ENCODE measurements around the gene DRC3.
"Not testable (repeated sequence)": the region's sequence is repeated elsewhere in the genome, so short reads cannot be mapped to it uniquely, and the experiment has no call there.

Gene DRC3

DNA sequence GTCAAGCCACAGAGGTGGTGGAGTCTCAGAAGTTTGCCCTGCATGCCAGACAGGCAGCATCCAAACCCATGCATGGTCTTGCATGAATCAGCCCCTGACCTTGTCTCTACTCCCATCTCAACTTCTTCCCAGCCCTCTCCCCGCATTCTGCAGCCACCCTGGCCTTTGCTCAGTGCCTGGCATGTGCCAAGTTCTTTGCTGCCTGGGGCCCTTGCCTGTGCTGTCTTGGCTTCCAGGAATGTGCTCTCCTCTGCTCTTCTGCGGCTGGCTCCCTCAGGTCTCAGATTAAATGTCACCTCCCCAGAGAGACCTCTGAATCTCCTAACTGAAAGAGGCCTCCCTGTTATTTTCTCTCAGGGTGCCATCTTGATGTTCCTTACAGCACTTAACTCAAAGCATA lies 17.6 kb downstream of the DRC3 start:
- FAIRE-seq: no peak
- no peak for DNase-seq (ENCODE audit: low spot score)

DNA sequence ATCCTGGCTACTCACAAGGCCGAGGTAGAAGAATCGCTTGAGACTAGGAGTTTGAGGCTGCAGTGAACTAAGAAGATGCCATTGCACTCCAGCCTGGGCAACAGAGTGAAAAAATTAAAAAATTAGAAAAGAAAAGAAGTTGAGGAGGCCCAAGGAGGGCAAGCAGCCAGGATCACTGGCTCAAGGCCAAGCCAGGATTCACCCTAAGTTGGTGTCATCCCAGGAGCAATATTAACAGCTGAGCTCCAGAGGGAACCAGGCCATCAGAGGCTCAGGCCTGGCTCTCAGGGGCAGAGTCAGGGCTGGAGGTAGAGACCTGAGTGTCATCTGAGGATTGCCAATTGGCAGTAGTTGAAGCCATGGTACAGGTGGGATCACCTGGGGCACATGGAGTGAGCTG lies 20.7 kb downstream of the DRC3 start:
- no peak for FAIRE-seq
- no peak for DNase-seq (ENCODE audit: low spot score)

DNA sequence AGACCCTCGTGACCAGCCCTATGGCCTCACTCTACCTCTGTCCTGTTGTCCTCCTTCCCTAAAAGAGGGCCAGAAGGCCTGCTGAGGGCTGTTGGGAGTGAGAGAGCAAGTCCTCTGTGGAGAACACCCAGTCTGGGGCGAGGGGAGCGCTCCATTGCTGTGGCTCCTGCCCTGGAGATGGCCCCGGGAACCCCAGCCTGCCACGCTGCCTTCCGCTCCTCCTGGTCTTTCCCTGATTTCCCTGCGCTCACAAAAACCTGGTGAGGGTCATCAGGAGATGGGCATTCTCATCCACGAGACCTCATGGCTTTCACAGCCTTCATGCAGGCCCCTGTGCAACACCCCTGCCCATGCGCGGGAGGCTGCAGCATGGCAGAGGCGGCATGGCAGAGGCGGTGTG lies 21.2 kb downstream of the DRC3 start:
- no peak for FAIRE-seq
- DNase-seq (ENCODE audit: low spot score): no peak

DNA sequence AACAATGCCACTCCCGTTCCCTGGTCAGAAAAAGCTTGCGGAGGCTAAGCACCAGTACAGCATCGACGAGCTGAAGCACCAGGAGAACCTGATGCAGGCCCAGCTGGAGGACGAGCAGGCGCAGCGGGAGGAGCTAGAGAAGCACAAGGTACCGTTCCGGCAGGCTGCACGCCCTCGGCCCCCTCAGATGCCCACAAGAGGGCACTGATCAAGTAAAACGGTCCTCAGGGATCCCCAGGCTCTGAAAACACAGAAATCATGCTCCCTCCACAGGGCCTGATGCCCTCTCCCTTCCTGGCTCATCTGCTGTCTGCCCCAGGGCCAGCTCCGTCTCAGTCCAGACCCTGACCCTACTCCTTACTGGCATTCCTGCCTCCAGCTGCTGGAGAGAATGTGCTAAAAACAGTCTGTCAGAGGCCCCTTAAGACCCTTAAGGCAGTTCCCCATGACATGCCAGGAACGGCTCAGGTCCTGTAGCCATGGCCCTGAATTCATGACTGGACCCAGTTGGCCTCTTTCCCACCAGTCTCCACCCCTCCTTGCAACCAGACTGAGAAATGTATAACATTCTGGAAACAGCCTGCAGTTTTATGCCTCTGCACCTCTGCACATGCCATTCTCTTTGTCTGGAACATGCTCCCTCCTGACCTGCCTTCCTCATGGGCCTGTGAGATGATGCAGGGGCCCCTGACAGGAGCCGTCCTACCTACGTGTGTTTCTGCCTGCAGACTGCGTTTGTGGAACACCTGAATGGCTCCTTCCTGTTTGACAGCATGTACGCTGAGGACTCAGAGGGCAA lies 21.8 kb downstream of the DRC3 start:
- DNase-seq (ENCODE audit: low spot score) (no peak), FAIRE-seq (no peak)

DNA sequence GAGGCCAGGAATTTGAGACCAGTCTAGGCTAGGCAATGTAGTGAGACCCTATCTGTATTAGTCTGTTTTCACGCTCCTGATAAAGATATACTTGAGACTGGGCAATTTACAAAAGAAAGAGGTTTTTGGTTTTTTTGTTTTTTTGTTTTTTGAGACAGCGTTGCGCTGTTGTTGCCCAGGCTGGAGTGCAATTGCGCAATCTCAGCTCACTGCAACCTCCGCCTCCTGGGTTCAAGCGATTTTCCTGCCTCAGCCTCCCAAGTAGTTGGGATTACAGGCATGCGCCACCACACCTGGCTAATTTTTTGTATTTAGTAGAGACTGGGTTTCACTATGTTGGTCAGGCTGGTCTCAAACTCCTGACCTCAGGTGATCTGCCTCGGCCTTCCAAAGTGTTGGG lies 23.2 kb downstream of the DRC3 start:
- DNase-seq (ENCODE audit: low spot score); FAIRE-seq: not testable (repeated sequence)

DNA sequence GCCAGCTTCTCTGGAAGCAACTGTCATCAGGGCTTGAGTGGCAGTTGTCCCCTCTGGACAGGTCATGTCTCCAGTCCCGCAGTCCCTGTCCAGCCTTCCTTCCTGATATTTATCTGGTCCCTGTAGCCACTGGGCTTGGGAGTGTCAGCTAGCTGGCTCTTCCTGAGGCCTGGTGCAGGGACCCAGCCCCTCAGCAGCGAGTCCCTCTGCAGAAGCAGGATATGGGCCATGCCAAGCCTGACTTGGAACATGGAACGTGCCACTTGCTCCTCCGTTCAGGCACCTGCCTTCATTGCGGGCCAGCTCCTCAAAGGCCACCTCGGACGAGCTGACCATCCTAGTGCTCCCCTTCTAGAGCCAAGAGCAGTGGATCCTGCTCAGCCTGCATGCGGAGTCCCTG lies 26.3 kb downstream of the DRC3 start:
- DNase-seq (ENCODE audit: low spot score) (no peak), FAIRE-seq (no peak)

DNA sequence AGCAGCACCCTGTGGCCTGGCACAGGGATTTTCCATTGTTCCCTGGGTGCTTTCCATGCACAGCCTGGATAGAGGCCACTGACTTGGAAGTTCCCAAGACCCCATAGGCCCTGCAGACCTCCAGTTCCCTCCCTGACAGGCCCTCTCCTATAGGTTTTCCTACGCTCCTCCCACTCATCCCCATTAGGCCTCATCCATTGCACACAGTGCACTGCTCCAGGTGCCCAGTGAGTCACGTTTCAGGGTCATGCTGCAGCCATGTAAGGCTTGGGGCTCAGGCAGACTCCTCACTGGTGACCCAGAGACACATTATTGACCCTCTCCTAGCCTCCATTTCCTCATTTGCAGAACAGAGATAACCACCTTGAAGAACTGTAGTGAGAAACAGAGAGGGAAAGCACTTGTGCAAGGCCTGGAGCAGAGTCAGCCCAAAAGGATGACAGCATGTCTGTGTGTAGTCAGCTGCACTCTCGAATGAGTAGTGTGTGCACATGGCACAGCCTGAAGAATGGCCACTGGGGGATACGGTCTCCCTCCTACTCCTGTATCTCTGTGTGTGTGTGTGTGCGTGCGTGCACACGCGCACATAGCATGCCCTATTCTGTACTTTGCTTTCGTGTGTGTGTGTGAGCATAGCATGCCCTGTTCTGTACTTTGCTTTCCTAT lies 26.8 kb downstream of the DRC3 start:
- DNase-seq (ENCODE audit: low spot score) (no peak), FAIRE-seq (no peak)

DNA sequence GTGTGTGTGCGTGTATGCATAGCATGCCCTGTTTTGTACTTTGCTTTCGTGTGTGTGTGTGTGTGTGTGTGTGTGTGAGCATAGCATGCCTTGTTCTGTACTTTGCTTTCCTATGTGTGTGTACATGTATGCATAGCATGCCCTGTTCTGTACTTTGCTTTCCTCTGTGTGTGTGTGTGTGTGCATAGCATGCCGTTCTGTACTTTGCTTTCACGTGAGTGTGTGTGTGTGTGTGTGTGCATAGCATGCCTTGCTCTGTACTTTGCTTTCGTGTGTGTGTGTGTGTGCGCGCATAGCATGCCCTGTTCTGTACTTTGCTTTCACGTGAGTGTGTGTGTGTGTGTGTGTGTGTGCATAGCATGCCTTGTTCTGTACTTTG lies 27.4 kb downstream of the DRC3 start:
- DNase-seq (ENCODE audit: low spot score) (no peak), FAIRE-seq (no peak)

DNA sequence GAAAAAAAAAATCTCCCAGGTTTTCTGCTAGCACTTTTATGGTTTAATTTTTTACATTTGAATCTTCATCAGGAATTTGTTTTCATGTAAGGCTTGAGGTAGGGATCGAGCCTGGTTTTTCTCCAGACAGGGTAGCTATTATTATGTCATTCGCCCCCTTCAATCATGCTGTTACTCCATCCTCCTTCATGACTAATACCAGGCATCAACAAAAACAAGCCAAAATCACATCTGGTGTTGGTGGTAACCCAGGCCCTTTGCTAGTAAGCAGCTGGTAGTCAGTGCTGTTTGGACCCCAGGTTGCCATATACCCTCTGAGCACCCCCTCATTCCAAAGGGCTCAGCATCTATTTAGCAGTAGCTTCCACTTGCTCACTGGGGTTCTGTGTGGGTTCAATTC lies 29.5 kb downstream of the DRC3 start:
- DNase-seq (ENCODE audit: low spot score): no peak
- no peak for FAIRE-seq

DNA sequence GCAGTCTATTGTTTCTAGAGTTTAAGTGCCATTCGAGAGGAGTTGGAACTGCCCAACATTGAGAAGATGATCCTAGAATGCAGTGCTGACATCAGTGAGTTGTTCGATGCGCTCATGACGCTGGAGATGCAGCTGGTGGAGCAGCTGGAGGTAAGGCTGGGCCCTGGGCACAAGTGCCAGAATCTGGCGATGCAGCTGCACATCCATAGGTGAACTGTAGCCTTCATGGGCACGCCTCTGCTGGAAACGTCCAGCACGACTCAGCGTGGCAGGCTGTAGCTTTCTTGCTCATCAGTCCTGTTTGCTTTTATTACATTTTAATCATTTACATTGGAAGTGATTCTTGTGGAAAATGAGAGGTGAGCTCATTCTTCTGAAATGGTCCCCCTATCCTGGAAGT lies 31.7 kb downstream of the DRC3 start:
- FAIRE-seq (no peak), DNase-seq (ENCODE audit: low spot score) (no peak)

DNA sequence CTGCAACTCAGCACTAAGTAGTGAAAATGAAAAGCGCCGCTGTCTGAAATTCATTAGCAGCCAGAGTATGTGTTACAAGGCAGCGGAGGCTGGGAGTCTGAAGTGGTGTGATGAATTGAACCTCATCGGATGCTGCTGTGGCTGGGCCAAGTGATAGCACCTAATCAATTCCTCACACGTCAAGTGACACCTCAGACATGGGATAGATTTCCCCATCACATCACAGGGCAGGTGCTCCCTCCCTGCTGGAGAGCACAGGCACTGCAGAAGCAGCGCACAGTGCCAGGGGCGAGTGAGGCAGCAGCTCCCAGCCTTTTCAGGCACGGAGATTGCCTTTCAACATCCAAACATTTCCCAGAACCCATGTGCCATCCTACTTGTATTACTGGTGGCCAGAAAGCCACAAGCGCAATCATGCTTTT lies 32.2 kb downstream of the DRC3 start:
- DNase-seq (ENCODE audit: low spot score): no peak

DNA sequence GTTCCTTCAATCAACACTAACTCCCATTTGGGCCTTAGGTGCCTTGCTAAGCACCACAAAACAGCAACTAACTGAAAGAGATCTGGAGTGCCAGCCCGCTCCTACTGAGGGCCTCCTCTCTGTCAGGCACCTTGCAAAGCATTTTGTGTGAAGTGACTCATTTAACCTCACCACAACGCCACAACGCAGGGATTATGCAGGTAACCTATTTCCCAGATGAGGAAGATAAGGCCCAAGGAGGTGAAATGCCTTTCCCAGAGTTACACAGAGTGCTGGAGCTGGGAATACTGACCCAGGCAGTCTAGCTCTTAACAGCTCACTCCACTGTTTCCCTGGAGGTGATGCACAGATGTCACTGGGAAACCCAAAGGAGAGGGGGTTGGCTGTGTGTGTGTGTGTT lies 32.8 kb downstream of the DRC3 start:
- DNase-seq (ENCODE audit: low spot score) (no peak), FAIRE-seq (no peak)

More for the DNA sequence above, 32.2 kb downstream of the DRC3 start:
- no peak for FAIRE-seq

DNA sequence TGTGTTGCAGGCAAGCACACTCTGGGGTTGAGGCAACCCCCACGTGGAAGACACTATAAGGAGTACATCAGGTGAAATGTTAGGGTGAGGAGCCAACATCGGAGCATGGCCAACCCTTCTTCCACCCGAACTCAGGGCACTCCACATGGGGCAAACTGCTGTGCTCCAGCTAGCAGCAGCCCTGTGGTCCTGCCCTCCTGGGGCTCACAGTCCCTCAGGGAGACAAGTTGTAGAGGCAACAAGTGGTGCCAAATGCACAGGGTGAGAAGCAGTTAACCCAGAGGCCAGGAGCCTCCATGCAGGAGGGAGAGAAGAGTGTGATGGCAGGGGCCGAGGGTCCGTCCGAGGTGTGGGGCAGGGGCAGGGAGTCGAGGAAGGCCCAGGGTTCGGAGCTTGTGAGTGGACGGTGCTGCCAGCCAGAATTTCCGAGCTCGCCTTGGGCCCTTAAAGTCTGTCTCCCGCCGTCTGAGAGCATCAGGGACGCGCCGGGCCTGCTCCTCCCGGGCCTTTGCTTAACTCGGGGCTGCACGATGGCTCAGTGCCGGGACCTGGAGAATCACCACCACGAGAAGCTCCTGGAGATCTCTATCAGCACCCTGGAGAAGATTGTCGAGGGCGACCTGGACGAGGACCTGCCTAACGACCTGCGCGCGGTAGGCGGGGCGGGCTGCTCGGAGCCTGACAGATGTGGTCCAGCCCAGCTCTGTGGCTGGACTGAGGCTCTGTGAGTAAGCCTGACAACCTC lies 34.0 kb downstream of the DRC3 start:
- no peak for FAIRE-seq
- no peak for DNase-seq (ENCODE audit: low spot score)

DNA sequence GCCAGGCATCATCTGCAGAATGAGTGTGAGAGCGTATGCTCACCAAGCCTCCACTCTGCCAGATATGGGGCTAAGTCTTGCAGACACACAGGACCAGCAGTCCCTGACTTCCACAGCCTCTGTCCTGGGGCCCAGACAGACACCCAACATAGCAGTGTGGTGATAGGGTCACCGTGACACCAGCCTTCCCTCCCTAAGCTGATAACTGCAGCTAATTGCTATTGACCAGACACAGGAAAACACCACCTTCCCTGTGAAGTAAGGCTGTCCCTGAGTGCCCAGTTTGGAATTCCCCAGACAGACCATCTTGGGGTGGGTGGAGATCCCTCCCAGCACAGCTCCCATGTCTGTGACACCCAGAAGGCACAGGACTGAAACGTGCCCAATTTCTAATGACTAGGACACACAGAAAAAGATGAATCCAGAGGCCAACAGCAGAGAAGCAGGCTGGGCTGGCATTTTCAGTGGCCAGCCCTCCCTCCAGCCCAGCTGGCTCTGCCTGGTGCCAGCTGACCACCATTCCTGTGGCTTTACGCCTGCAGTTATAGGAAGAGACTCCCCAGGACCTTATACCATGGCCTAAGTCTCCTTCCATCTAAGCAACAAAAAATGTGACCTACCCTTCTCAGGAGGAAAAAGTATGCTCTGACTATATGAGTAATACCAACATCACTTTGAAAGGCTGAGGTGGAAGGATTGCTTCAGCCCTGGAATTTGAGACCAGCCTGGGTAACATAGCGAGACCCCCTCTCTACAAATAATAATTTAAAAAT lies 36.0 kb downstream of the DRC3 start:
- peak; percentile 59 for DNase-seq (ENCODE audit: low spot score)
- FAIRE-seq: no peak

DNA sequence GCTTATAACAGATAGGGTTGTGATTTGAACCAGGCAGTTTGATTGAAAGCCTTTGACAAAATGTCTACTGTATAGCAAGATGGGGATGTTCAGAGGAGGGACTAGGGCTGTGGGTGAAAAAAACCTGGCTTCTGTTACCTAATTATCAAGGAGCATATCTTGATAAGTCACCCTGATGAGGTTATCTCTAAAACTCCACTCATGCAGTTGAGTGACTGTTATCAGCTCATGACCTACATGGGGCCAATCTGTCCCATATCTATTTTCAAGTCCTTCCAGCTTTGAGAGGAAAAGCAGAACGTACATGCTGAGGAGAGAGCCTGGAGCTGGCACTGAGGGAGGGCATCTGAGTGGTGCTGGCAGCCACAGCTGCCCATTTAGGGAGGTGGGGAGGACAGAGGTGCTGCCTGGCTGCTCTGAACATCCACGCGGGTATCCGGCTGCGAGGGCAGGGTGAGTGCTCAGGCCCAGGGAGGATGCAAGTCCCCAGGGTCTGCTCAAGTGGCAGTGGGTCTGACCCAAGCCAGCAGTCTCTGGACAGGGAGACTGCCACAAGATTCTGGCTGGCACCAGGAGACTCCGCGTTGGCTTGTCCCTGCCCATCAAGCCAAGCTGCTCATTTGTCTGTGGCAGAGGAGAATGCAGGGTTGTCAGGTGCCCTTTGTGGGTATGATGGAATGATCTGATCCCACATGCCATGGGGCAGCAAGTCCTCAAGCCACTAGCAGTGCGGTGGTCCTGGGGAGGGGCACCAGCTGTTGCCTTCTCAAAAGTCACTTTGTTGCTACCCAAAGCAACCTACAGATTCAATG lies 37.2 kb downstream of the DRC3 start:
- FAIRE-seq (no peak), DNase-seq (ENCODE audit: low spot score) (no peak)

DNA sequence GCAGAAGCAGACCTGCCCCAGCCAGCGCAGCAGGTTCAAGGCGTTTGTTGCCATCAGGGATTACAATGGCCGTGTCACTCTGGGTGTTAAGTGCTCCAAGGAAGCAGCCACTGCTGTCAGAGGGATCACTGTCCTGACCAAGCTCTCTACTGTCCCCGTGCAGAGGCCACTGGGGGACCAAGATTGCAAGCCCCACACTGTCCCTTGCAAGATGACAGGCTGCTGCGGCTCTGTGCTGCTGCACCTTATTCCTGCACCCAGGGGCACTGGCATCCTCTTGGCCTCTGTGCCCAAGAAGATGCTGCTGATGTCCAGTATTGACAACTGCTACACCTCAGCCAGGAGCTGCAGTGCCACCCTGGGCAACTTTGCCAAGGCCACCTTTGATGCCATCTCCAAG lies 38.6 kb downstream of the DRC3 start:
- FAIRE-seq: no peak
- no peak for DNase-seq (ENCODE audit: low spot score)

DNA sequence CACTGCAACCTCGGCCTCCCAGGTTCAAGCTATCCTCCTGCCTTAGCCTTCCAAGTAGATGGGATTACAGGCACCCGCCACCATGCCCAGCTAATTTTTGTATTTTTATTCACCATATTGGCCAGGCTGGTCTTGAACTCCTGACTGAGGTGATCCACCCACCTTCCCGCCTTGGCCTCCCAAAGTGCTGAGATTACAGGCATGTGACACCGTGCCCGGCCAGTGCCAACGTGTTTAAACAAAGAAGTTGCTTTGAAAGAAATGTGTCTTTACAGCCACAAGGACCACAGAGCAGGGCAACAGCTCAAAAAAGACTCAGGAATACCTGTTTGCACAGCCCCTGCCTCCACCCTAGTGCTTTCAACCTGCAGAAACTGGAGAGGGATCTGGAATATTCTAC lies 41.3 kb downstream of the DRC3 start:
- DNase-seq (ENCODE audit: low spot score) (no peak), FAIRE-seq (no peak)

DNA sequence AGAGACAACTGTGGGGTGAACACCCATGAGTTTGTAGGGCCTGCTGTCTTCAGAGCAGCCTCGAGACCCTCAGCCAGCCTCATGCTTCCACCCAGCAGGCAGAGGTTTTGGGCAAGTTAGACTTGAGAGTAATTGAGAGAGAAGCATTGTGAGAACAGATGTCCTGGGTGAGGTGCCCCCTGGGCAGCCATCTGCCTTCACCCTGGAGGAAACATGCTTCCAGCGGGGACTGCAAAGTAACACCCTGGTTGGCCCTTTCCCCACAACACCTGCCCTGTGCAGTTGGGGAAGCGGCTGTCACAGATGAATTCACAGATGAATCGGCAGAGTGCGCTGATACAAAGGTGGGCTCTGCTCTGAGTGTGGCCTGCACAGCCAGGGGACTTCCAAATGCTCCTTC lies 42.9 kb downstream of the DRC3 start:
- FAIRE-seq (no peak), DNase-seq (ENCODE audit: low spot score) (no peak)

DNA sequence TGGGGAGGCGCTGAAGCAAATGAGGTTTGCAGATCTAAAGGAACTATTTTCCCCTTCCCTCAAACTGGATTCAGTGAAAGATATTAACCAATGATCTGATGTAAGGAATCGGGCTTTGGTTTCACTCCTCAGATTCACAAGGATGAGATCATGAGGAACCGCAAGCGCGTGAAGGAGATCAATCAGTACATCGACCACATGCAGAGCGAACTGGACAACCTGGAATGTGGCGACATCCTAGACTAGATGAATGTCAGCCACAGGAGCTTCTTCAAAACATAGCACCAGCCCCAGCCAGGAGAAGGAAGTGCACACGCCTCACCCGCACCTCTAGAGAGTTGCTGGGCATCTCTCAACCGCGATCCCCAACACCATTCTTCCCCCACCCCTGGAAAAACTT lies 43.8 kb downstream of the DRC3 start:
- no peak for FAIRE-seq
- DNase-seq (ENCODE audit: low spot score): no peak

DNA sequence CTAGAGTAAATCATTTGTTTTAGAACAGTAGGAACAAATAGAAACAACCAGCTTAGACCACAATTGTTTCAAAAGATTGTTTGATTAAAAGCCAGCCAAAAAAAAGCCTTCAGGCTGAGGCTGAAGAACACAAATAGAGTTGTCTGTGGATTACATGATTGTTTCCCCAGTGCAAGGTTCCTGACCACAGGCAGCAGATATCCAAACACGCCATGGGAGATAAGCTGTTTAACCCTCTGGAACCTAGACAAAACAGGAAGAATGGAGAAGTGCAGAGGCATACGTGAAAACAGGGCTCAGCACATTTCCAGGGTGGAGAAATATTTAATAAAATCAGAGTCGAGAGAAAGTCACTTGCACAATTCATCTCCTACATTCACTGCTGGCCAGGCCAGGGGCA lies 45.3 kb downstream of the DRC3 start:
- FAIRE-seq (no peak), DNase-seq (ENCODE audit: low spot score) (no peak)

DNA sequence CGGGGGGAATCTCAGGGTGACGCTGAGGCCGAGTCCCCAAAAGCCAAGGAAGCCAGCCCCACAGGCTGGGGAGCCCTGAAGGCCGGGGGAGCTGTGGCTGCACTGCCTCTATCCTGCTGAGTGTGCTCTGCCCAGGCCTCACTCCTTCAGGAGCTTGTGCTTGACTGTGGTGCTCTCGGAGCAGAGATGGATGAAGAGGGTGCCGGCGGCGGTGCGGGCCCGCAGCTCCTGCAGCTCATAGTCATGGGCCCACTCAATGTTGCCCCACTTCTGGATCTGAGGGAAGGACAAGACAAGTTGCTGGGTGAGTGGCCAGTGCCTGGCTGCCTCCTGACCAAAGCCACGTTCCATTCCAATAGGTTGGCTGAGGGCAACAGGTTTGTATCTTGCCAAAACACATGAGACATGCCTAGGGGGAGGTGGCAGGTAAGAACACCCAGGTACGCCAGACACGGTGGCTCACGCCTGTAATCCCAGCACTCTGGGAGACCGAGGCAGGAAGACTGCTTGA lies 45.8 kb downstream of the DRC3 start:
- no peak for DNase-seq (ENCODE audit: low spot score)
- FAIRE-seq: no peak
